Right lobe of liver (tissue), 4 donors: ENCODE results near the gene LMX1B.

ENCODE experiments used
- CTCF ChIP-seq, 4 donors: fragments of 200-600 bp in 3 of 4; fragments of 450-650 bp in 1 of 4; IDR thresholded peaks; one replicate each; pipeline versions ENCODE4 v1.5.1 to v1.8.0; 2016 to 2022; ENCODE audit warnings: antibody characterized with exemption in 4 of 4, mild to moderate bottlenecking in 2 of 4
- POLR2A ChIP-seq: fragments of 450-650 bp; IDR thresholded peaks from one replicate; pipeline ENCODE4 v1.6.1; 2017; ENCODE audit warnings: antibody characterized with exemption, mild to moderate bottlenecking
- donor health status: DM: no; HTN: no; CAD: no.
- donor health status: DM: no; HTN: no; CAD: no.
- donor health status: DM: no; HTN: yes; CAD: no.

GRCh38 chr9:126695186-126695585, 81.5 kb downstream of the LMX1B start:
- no peak for TF ChIP-seq CTCF (IDR thresholded peaks at IDR 0.05)
- no peak for TF ChIP-seq POLR2A
